ENCODE results near the gene STOML1.

GRCh38 chr15:73987681-73988444 is 4.2 kb downstream of the STOML1 start:
- TF ChIP-seq CTCF (IDR thresholded peaks at IDR 0.05), result no peak
- no peak for TF ChIP-seq POLR2A (IDR thresholded peaks at IDR 0.05)
